ENCODE measurements around the gene TRIM47.
"Not testable (repeated sequence)": the region's sequence is repeated elsewhere in the genome, so short reads cannot be mapped to it uniquely, and the experiment has no call there.

Gene TRIM47

GRCh38 chr17:75891605-75892555, 13.5 kb upstream of the TRIM47 start:
- Histone ChIP-seq H3K9me3 (ENCODE audit: control insufficient read depth, insufficient read depth, low read length) (no peaks in the 10 kb centered on the region), H3K36me3 (ENCODE audit: insufficient read depth, low read length) (no peaks in the 10 kb centered on the region; the same call in 1 of the 2 replicates), H3K4me1 (ENCODE audit: insufficient read depth, low read length) (peaks cover 20% of the 10 kb centered on the region; the same call in 1 of the 2 replicates), H3K9ac (ENCODE audit: low read depth, low read length) (no peak overlapping the region)

- Histone ChIP-seq H3K9ac (ENCODE audit: low read depth, low read length) (no peak overlapping the region), H3K4me1 (ENCODE audit: insufficient read depth, low read length) (peaks cover 20% of the 10 kb centered on the region; the same call in 1 of the 2 replicates), H3K9me3 (ENCODE audit: control insufficient read depth, insufficient read depth, low read length) (no peaks in the 10 kb centered on the region), H3K36me3 (ENCODE audit: insufficient read depth, low read length) (no peaks in the 10 kb centered on the region; the same call in 1 of the 2 replicates)
Observed at GRCh38 chr17:75891022-75891604, 12.7 kb upstream of the TRIM47 start.

- Histone ChIP-seq H3K9ac (ENCODE audit: low read depth, low read length) (no peak overlapping the region), H3K9me3 (ENCODE audit: control insufficient read depth, insufficient read depth, low read length) (no peaks in the 10 kb centered on the region), H3K36me3 (ENCODE audit: insufficient read depth, low read length) (no peaks in the 10 kb centered on the region; the same call in 1 of the 2 replicates), H3K4me1 (ENCODE audit: insufficient read depth, low read length) (peaks cover 8% of the 10 kb centered on the region; the same call in 1 of the 2 replicates)
Observed at GRCh38 chr17:75889454-75889853, 11.1 kb upstream of the TRIM47 start.

GRCh38 chr17:75888484-75888883, 10.1 kb upstream of the TRIM47 start:
- H3K36me3 ChIP-seq (ENCODE audit: insufficient read depth, low read length), result no peaks in the 10 kb centered on the region; the same call in 1 of the 2 replicates
- no peaks in the 10 kb centered on the region for H3K4me1 ChIP-seq (ENCODE audit: insufficient read depth, low read length)
- H3K9ac ChIP-seq (ENCODE audit: low read depth, low read length), result no peak overlapping the region
- no peaks in the 10 kb centered on the region for H3K9me3 ChIP-seq (ENCODE audit: control insufficient read depth, insufficient read depth, low read length)

GRCh38 chr17:75885860-75886259, 7.5 kb upstream of the TRIM47 start:
- not testable (repeated sequence) for H3K9me3 ChIP-seq (ENCODE audit: control insufficient read depth, insufficient read depth, low read length); H3K36me3 ChIP-seq (ENCODE audit: insufficient read depth, low read length); H3K9ac ChIP-seq (ENCODE audit: low read depth, low read length); H3K4me1 ChIP-seq (ENCODE audit: insufficient read depth, low read length)

GRCh38 chr17:75885431-75885830, 7.0 kb upstream of the TRIM47 start:
- Histone ChIP-seq H3K9ac (ENCODE audit: low read depth, low read length) (no peak overlapping the region; the same call in 1 of the 2 replicates), H3K9me3 (ENCODE audit: control insufficient read depth, insufficient read depth, low read length) (no peaks in the 10 kb centered on the region), H3K36me3 (ENCODE audit: insufficient read depth, low read length) (no peaks in the 10 kb centered on the region; the same call in 1 of the 2 replicates), H3K4me1 (ENCODE audit: insufficient read depth, low read length) (no peaks in the 10 kb centered on the region)

- no peaks in the 10 kb centered on the region for H3K36me3 ChIP-seq (ENCODE audit: insufficient read depth, low read length)
- no peaks in the 10 kb centered on the region for H3K9me3 ChIP-seq (ENCODE audit: control insufficient read depth, insufficient read depth, low read length)
- no peak overlapping the region for H3K9ac ChIP-seq (ENCODE audit: low read depth, low read length)
- peaks cover 1% of the 10 kb centered on the region; the same call in 1 of the 2 replicates for H3K4me1 ChIP-seq (ENCODE audit: insufficient read depth, low read length)
Observed at GRCh38 chr17:75881678-75882454, 3.5 kb upstream of the TRIM47 start.

- peaks cover 13% of the 10 kb centered on the region; the same call in 1 of the 2 replicates for H3K4me1 ChIP-seq (ENCODE audit: insufficient read depth, low read length)
- H3K9me3 ChIP-seq (ENCODE audit: control insufficient read depth, insufficient read depth, low read length), result no peaks in the 10 kb centered on the region
- no peaks in the 10 kb centered on the region for H3K36me3 ChIP-seq (ENCODE audit: insufficient read depth, low read length)
- no peak overlapping the region for H3K9ac ChIP-seq (ENCODE audit: low read depth, low read length)
Observed at GRCh38 chr17:75880266-75880665, 1.9 kb upstream of the TRIM47 start.

GRCh38 chr17:75877752-75878173, 618 bp downstream of the TRIM47 start:
- H3K9me3 ChIP-seq (ENCODE audit: control insufficient read depth, insufficient read depth, low read length), result no peaks in the 10 kb centered on the region
- no peaks in the 10 kb centered on the region for H3K36me3 ChIP-seq (ENCODE audit: insufficient read depth, low read length)
- H3K9ac ChIP-seq (ENCODE audit: low read depth, low read length), result peak overlapping the region; percentile 69
- peaks cover 17% of the 10 kb centered on the region; the same call in 1 of the 2 replicates for H3K4me1 ChIP-seq (ENCODE audit: insufficient read depth, low read length)

GRCh38 chr17:75876938-75877751, 1.2 kb downstream of the TRIM47 start:
- peaks cover 23% of the 10 kb centered on the region; the same call in 1 of the 2 replicates for H3K4me1 ChIP-seq (ENCODE audit: insufficient read depth, low read length)
- no peaks in the 10 kb centered on the region for H3K36me3 ChIP-seq (ENCODE audit: insufficient read depth, low read length)
- peak overlapping the region; percentile 69 for H3K9ac ChIP-seq (ENCODE audit: low read depth, low read length)
- no peaks in the 10 kb centered on the region for H3K9me3 ChIP-seq (ENCODE audit: control insufficient read depth, insufficient read depth, low read length)

- Histone ChIP-seq H3K9me3 (ENCODE audit: control insufficient read depth, insufficient read depth, low read length) (no peaks in the 10 kb centered on the region), H3K9ac (ENCODE audit: low read depth, low read length) (peak overlapping the region; percentile 69; the same call in 1 of the 2 replicates), H3K36me3 (ENCODE audit: insufficient read depth, low read length) (no peaks in the 10 kb centered on the region), H3K4me1 (ENCODE audit: insufficient read depth, low read length) (peaks cover 23% of the 10 kb centered on the region; the same call in 1 of the 2 replicates)
Observed at GRCh38 chr17:75876190-75876937, 2.0 kb downstream of the TRIM47 start.

GRCh38 chr17:75875940-75876189, 2.5 kb downstream of the TRIM47 start:
- no peaks in the 10 kb centered on the region for H3K9me3 ChIP-seq (ENCODE audit: control insufficient read depth, insufficient read depth, low read length)
- peaks cover 23% of the 10 kb centered on the region; the same call in 1 of the 2 replicates for H3K4me1 ChIP-seq (ENCODE audit: insufficient read depth, low read length)
- H3K9ac ChIP-seq (ENCODE audit: low read depth, low read length), result no peak overlapping the region
- H3K36me3 ChIP-seq (ENCODE audit: insufficient read depth, low read length), result no peaks in the 10 kb centered on the region
